Left lung (tissue), 10 donors: ENCODE measurements around the gene CYTH4. TPM values are rescaled to one million over a fixed set of nuclear protein-coding genes. Genes with fewer than 3 reads are reported as not detected.

Experiments
- ATAC-seq: fragments of 200-7000 bp; cut with Tn5 transposase; one replicate; pipeline ENCODE4 v1.9.1; 2020; ENCODE audit warnings: moderate library complexity
- DNase-seq, 4 donors: peaks; one replicate each; pipeline ENCODE4 v3.0.0-alpha.2; 2013 to 2020
- H3K27ac ChIP-seq, 2 donors: fragments of 200-600 bp; sonication (generic) in 1 of 2; one replicate each; pipeline versions ENCODE4 v1.5.0 to v1.8.0; 2020 to 2021
- H3K27me3 ChIP-seq, 2 donors: fragments of 200-600 bp; sonication (generic) in 1 of 2; one replicate each; pipeline versions ENCODE4 v1.5.0 to v1.8.0; 2020 to 2021
- H3K36me3 ChIP-seq, 2 donors: fragments of 200-600 bp; sonication (generic) in 1 of 2; one replicate each; pipeline versions ENCODE4 v1.5.0 to v1.8.0; 2020 to 2021
- H3K4me1 ChIP-seq, 2 donors: fragments of 200-600 bp; one replicate each; pipeline ENCODE4 v1.8.0; 2021
- H3K4me3 ChIP-seq, 2 donors: fragments of 200-600 bp; sonication (generic) in 1 of 2; one replicate each; pipeline versions ENCODE4 v1.5.0 to v1.8.0; 2020 to 2021; ENCODE audit warnings: mild to moderate bottlenecking in 1 of 2
- H3K9me3 ChIP-seq, 2 donors: fragments of 200-600 bp; sonication (generic) in 1 of 2; one replicate each; pipeline versions ENCODE4 v1.5.0 to v1.8.0; 2020 to 2021
- intact Hi-C, 2 donors: fragments of 100-400 bp; cut with DNase I; formaldehyde crosslinking; loops; one replicate each; pipeline versions ENCODE4 v1.11.2 to v1.14.2; 2022
- polyA plus RNA-seq, 6 donors: library from polyadenylated mRNA; unstranded; fragments of 120-200 nt; gene quantifications; one replicate each; pipeline ENCODE4 v1.2.1, GENCODE V29; 2013; ENCODE audit not compliant: insufficient read length in 6 of 6
- total RNA-seq, 2 donors: library from RNA; stranded (reverse); fragmentation: NEBNext Ultra II Directional; extraction: Animal tissue kit (Norgen Biotek cat#: 25700); gene quantifications; one replicate each; pipeline ENCODE4 v1.2.1, GENCODE V29; 2021
- TF ChIP-seq, protein P1 (sequence below), 2 donors: fragments of 200-600 bp; sonication (generic) in 1 of 2; IDR thresholded peaks; one replicate each; pipeline versions ENCODE4 v1.5.0 to v1.8.0; 2021; ENCODE audit warnings: antibody characterized with exemption in 2 of 2
- donor health status: DM: no; HTN: yes; CAD: no.
- donor health status: DM: no; HTN: no; CAD: no.

Gene CYTH4
- total and polyA plus RNA-seq, 8 donors = 4.7 to 63.4 (median 6.1) TPM

DNA sequence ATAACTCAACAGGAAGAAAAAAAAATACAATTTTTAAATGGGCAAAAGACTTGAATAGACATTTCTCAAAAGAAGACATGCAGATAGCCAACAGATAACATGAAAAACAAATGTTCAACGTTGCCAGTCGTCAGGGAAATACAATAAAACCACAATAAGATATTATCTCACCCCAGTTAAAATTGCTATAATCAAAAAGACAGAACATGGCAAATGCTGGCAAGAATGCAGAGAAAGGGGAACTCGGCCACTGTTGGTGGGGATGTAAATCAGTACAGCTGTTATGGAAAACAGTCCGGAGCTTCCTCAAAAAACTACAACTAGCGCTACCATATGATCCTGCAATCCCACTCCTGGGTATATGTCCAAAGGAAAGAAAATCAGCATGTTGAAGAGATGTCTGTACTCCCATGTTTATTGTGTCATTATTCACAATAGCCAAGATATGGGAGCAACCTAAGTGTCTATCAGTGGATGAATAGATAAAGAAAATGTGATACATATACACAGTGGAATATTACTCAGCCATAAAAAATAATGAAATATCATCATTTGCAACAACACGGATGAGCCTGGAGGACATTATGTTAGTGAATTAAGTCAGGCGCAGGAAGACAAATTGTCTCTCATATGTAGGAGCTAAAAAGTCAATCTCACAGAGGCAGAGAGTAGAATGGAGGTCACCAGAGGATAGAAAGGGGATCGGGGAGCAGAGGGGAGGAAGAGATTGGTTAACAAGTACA, 12.2 kb upstream of the CYTH4 start:
- Histone ChIP-seq H3K9me3 (no peaks in the 10 kb centered on the region), H3K4me3 (no peak overlapping the region), H3K4me1 (peaks cover 7 to 85% of the 10 kb centered on the region in 2 donors), H3K27me3 (peaks cover 0 to 24% of the 10 kb centered on the region in 2 donors), H3K27ac (peak overlapping the region in 1 of 2 donors; percentile 81), H3K36me3 (no peaks in the 10 kb centered on the region)
- TF ChIP-seq, protein P1, sequence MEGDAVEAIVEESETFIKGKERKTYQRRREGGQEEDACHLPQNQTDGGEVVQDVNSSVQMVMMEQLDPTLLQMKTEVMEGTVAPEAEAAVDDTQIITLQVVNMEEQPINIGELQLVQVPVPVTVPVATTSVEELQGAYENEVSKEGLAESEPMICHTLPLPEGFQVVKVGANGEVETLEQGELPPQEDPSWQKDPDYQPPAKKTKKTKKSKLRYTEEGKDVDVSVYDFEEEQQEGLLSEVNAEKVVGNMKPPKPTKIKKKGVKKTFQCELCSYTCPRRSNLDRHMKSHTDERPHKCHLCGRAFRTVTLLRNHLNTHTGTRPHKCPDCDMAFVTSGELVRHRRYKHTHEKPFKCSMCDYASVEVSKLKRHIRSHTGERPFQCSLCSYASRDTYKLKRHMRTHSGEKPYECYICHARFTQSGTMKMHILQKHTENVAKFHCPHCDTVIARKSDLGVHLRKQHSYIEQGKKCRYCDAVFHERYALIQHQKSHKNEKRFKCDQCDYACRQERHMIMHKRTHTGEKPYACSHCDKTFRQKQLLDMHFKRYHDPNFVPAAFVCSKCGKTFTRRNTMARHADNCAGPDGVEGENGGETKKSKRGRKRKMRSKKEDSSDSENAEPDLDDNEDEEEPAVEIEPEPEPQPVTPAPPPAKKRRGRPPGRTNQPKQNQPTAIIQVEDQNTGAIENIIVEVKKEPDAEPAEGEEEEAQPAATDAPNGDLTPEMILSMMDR (IDR thresholded peaks at IDR 0.05) = no peak
- DNase-seq (peak in 1 of 4 donors; percentile 36), ATAC-seq (no peak)
- intact Hi-C loops = no loop called here

DNA sequence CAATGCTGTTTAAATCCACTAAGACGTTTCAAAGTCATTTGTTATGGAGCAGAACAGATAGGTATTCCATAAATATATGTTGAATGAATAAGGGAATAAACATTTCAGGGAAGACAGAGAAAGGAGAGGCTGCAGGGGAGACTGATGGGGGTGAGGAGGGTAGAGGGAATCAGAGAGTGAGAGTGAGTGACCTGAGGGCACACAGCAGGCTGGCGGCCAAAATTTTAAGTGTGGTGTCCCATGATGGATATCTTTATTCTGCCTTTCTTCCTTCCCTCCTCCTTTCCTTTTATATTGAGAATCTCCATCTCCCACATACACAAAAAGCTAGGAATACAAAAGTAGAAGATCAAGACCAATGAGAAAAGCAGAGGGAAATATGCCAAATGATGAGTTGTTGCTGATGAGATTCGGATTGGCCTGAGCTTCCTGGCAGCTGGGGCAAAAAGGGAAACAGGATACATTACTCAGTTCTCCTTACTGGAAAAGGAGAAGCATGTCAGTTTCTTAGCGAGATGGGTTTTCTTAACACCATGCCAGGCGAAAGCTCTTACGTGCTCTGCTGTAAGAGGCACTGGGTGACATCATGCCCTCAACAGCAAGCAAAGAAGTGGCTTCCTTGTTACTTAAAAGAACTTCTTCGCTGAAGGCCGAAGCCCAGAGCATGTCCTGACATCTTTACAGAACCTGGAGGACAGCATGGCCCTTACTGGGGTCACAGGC, 11.2 kb upstream of the CYTH4 start:
- ATAC-seq (peak; percentile 24), DNase-seq (peak in 1 of 4 donors; percentile 65)
- TF ChIP-seq, protein P1 (IDR thresholded peaks at IDR 0.05) = no peak
- Histone ChIP-seq H3K36me3 (no peaks in the 10 kb centered on the region), H3K27ac (peak overlapping the region in 1 of 2 donors; percentile 81), H3K4me1 (peaks cover 7 to 94% of the 10 kb centered on the region in 2 donors), H3K9me3 (no peaks in the 10 kb centered on the region), H3K4me3 (no peak overlapping the region), H3K27me3 (peaks cover 0 to 24% of the 10 kb centered on the region in 2 donors)
- intact Hi-C loops = no loop called here

DNA sequence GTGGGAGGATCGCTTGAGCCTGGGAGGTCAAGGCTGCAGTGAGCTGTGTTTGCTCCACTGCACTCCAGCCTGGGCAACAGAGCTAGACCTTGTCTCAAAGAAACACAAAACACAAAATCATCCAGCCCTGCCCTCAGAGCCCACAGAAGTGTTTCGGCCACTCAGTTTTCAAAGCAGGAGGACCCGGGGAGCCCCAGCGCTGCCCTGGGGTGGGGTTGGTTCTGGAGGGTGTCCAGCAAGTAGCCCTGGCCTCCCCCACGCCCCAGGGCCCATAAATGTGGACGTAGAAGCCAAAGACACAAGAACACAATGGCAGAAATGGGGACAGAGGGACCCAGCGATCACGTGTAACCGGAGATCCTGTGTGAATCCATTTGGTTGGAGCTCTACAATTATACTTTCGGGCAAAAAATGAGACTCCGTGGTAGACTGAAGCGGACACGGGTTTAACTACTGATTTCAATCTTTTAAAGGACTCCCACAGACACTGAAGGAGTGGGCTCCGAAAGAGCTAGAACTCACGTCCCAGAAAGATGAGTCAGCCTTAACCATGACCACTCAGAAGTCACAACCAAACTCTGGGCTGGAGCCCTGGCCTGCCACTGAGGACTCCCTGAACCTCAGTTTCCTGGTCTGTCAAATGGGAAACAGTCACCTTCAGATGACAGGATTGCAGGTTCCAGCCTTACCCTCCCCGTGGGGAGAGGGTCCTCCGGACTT, 9.0 kb upstream of the CYTH4 start:
- H3K27me3 ChIP-seq = peaks cover 0 to 13% of the 10 kb centered on the region in 2 donors
- TF ChIP-seq, protein P1 (IDR thresholded peaks at IDR 0.05) = no peak
- H3K4me1 ChIP-seq = peaks cover 0 to 77% of the 10 kb centered on the region in 2 donors
- no peaks in the 10 kb centered on the region for H3K9me3 ChIP-seq
- no peak overlapping the region for H3K27ac ChIP-seq
- ATAC-seq = peak; percentile 41
- H3K36me3 ChIP-seq = no peaks in the 10 kb centered on the region
- intact Hi-C loops = no loop called here
- peak in 1 of 4 donors; percentile 71 for DNase-seq
- no peak overlapping the region for H3K4me3 ChIP-seq

DNA sequence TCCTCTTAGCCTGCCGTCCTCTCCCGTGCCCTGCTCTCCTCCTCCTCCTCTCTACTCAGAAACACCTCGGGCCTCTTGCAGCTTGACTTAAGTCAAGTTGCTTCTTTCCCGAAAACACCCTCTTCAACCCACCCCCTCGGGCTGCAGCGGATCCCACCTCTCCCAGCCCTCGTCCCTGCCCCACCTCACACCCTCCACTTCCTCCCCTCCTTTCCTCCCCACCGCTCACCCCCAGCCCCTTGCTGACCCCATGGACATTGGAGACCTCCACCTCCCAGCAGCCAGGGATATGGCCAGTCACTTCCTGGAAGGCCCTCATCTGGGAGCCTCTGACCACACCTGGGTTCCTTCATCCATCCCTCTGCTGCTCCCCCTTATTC, 8.5 kb upstream of the CYTH4 start:
- Histone ChIP-seq H3K36me3 (no peaks in the 10 kb centered on the region), H3K9me3 (no peaks in the 10 kb centered on the region), H3K27ac (peak overlapping the region in 1 of 2 donors; percentile 62), H3K4me3 (no peak overlapping the region), H3K4me1 (peaks cover 0 to 75% of the 10 kb centered on the region in 2 donors), H3K27me3 (peaks cover 0 to 13% of the 10 kb centered on the region in 2 donors)
- DNase-seq (no peak), ATAC-seq (no peak)
- intact Hi-C loops = no loop called here
- TF ChIP-seq, protein P1 (IDR thresholded peaks at IDR 0.05) = no peak
